NCI-H526 treated with DMSO at 0.1 percent for 48 hours (cell line): Measurements from ENCODE around the gene PVALEF.

Experiments used
- DNase-seq: peaks from one replicate; lab custom pipeline; 2025; lab: John Stamatoyannopoulos, UW

Gene PVALEF

GRCh38 chr17:81183807-81184206 lies 18.5 kb downstream of the PVALEF start:
- DNase-seq, result no peak

GRCh38 chr17:81184555-81184954 lies 19.2 kb downstream of the PVALEF start:
- DNase-seq, result no peak

DNA sequence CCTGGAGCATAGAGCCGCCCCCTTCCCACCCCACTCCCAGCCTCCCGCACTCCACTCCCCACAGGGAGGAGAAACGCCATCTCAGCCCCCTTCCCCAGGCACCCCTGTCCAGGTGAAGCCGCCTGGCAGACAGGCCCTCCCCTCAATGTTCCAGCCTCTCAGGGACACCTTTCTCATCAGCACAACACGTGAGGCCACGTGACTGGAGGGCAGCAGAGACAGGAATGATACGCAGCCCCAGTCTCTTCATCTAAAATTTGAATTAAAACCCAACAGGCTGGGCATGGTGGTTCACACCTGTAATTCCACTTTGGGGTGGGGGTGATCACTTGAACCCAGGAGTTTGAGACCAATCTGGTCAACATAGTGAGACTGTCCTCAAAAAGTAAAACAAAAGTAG lies 20.9 kb downstream of the PVALEF start:
- DNase-seq, result no peak

- DNase-seq, result no peak
Measured at GRCh38 chr17:81187120-81187519, 21.8 kb downstream of the PVALEF start.

- no peak for DNase-seq
Measured at GRCh38 chr17:81187586-81188490, 22.5 kb downstream of the PVALEF start.

GRCh38 chr17:81188491-81188840 lies 23.2 kb downstream of the PVALEF start:
- DNase-seq, result no peak

DNA sequence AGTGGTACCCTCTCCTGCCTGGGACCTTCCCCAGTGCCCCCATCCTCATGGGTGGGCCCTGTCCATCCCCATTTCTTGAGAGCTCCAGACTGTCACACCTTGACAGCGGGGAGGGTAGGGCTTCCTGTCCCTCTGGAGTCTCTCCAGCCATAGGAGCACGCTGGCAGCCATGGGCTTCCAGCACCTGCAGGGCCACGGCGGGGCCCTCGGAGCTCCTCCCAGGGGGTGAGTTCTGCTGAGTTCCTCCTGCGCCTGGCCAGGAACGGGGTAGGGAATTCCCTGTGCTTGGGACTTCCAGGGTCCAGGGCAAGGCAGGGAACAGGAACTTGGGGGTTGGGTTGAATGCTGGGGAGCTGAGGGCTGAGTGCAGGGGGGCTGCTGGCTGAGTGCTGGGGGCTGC lies 23.7 kb downstream of the PVALEF start:
- DNase-seq, result no peak

GRCh38 chr17:81189670-81190530 lies 24.6 kb downstream of the PVALEF start:
- DNase-seq, result no peak

DNA sequence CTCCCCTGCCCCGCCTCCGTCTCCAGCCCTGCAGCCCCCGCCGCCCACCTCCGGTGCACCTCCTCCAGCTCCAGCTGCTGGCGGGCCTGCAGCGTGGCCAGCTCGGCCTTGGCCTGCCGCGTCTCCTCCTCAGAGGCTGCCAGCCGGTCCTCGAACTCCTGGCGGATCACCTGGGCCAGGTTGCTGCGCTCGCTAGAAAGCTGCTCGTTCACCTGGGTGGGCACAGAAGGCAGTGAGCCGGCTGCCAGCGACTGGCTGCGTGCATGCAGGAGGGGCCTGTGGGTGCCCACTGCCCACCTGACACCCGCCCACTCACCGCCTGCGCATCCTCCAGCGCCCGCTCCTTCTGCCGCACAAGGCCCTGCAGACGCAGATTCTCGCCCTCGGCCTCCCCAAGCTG lies 25.3 kb downstream of the PVALEF start:
- no peak for DNase-seq

- no peak for DNase-seq
Measured at GRCh38 chr17:81191116-81191515, 25.8 kb downstream of the PVALEF start.

DNA sequence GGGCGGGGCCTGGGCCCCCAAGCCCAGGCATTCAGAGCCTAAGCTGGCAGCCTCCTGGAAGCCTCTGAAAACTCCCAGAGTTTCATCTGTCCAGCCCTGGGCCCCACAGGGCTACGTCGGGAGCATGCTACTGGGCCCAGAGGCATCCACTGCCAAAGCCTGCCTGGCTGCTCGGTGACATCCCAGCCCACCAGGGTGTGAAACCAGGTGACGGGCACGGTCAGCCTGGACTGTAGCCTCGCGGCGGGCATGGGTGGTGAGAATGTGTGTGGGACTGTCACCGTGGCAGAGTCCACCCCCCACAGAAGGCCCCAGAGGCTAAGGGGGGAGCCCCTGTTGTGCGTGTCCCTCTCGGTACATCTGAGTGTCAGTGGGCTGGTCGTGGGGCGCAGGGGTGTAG lies 26.3 kb downstream of the PVALEF start:
- no peak for DNase-seq

- DNase-seq, result no peak
Measured at GRCh38 chr17:81192386-81193050, 27.2 kb downstream of the PVALEF start.

DNA sequence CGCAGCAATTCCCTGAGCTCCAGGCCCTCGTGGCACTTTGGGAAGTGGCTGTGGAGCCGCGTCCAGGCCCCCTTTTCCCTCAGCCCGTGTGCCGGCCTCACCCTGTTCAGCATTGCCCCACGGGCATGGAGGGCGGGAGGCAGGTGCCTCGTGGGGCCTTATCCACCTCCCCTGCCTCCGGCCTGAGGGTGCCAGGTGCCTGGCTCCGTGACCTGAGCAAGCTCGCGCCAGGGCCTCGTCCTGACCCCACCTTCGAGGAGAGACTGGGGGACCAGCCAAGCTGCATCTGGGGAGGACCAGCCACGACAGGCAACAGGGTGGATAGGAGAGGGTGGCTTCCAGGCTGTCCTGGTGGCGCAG lies 27.7 kb downstream of the PVALEF start:
- DNase-seq, result no peak

GRCh38 chr17:81193470-81194224 lies 28.3 kb downstream of the PVALEF start:
- no peak for DNase-seq

GRCh38 chr17:81194225-81194760 lies 29.0 kb downstream of the PVALEF start:
- DNase-seq, result no peak

DNA sequence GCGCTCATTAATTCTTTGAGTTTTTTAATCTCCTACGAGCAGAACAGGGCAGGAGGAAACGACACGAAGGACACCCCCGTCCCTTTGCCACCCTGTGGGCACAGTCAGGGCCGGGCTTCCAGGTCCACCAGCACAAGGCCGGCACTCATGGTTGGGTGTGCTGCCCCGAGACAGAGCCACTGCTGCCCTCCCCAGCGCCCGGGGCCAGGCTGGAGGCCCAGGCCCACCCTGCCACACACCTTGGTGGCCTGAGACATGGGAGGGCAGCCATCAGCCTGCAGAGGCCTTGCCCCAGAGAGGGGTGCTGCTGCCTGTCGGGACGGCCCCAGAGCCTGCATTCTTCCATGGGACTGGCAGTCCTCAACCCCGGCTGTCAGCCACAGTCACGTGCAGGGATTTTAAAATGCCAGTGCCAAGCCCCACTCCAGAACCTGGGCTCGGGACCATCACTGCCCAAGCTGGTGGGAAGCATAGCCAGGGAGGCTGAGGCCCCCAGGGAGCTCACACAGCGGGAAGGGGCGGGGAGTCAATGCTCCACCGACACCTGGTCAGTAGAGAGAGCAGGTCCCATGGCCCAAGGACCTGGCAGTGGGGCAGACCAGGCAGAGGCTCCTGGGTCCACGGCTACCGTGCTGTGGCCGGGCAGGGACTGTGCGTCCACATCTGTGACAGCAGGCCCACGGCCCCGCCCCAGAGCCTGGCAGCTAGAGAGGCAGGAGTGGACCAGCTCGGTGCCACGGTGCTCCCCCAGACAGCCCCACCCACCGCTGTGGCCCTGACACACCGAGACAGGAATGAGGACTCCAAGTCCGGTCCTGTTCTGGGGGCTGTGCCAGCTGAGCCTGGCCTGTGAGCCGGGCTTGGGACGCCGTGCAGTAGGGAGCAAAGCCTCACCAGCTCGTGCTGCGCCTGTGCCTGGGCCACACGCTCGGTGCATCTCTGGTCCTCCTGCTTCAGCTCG lies 29.9 kb downstream of the PVALEF start:
- DNase-seq, result no peak

GRCh38 chr17:81195941-81196495 lies 30.7 kb downstream of the PVALEF start:
- DNase-seq, result no peak

DNA sequence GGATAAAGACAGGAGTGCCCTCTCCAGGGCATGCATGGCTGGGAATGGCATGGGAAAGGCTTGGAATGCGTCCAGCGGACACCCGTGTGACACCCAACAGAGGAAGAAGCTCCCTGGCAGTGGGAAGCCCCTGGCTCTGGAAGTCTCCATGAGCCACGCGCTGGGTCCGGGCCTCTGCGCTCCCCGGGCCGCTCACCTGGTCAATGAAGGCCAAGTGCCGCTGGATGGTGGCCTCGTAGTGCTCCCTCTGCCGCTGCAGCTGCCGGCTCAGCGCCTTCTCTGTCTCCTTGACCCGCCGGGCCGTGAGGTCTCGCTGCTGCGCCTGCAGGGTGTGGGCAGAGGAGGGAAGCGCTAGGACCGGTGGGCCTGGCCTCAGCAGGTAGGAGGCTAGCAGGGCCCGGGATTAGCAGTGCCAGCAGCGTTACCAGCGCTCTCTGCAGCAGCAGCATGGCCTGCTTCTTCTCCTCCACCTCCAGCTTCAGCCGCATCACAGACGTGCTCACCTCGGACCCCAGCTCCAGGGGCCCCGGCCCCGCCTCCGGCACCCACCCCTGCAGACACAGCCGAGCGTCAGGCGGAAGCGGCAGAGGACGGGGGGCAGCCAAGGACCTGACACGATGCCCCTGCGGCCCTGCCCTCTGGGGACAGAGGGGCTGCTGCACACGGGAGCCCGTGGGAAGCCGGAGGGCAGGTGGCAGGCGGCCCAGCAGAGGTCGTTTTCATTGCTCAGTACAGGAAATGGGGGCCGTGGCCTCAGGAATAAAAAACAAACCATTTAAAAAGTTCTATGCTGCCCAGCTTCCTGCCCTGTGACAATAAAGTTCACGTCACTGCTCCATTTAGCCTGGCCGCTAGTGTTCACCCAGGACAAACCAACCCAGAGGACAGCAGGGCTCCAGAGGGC lies 31.4 kb downstream of the PVALEF start:
- DNase-seq, result no peak

DNA sequence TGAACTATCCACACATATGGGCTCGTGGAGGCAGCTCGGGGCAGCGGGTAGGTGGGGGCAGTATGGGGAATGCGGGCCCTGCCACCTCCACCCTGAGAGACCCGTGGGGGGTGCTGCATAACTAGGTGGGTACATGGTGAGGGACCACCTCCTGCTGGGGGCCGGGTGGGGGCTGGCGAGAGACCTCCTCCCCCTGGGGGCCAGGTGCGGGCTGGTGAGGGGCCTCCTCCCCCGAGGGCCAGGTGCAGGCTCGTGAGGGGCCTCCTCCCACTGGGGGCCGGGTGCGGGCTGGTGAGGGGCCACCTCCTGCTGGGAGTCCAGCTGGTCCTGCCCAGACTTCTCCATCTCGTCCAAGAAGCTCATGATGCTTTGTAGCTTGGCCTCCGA lies 32.1 kb downstream of the PVALEF start:
- DNase-seq, result no peak
